Measurements from ENCODE around the gene COL25A1.
"Not testable (repeated sequence)": the region's sequence is repeated elsewhere in the genome, so short reads cannot be mapped to it uniquely, and the experiment has no call there.

The COL25A1 gene

GRCh38 chr4:109113521-109113920 lies 188.9 kb downstream of the COL25A1 start:
- DNase-seq = no peak

GRCh38 chr4:109111031-109111430 lies 191.4 kb downstream of the COL25A1 start:
- DNase-seq = no peak

GRCh38 chr4:109108215-109108614 lies 194.2 kb downstream of the COL25A1 start:
- DNase-seq = not testable (repeated sequence)

GRCh38 chr4:109094056-109094455 lies 208.4 kb downstream of the COL25A1 start:
- DNase-seq = no peak

- DNase-seq = no peak
These were observed 210.6 kb downstream of the COL25A1 start for GRCh38 chr4:109091727-109092409.

GRCh38 chr4:109083911-109084310 lies 218.5 kb downstream of the COL25A1 start:
- DNase-seq = no peak

- DNase-seq = no peak
These were observed 222.7 kb downstream of the COL25A1 start for GRCh38 chr4:109079731-109080130.

- DNase-seq = no peak
These were observed 223.3 kb downstream of the COL25A1 start for GRCh38 chr4:109079201-109079600.

GRCh38 chr4:109078724-109079123 lies 223.7 kb downstream of the COL25A1 start:
- no peak for DNase-seq

- DNase-seq = no peak
These were observed 225.0 kb downstream of the COL25A1 start for GRCh38 chr4:109077505-109077904.

GRCh38 chr4:109076709-109077108 lies 225.7 kb downstream of the COL25A1 start:
- not testable (repeated sequence) for DNase-seq

GRCh38 chr4:109075621-109076020 lies 226.8 kb downstream of the COL25A1 start:
- DNase-seq = no peak

GRCh38 chr4:109072595-109072994 lies 229.9 kb downstream of the COL25A1 start:
- DNase-seq = no peak

GRCh38 chr4:109070677-109071076 lies 231.8 kb downstream of the COL25A1 start:
- not testable (repeated sequence) for DNase-seq

GRCh38 chr4:109067508-109068235 lies 234.8 kb downstream of the COL25A1 start:
- DNase-seq = no peak

GRCh38 chr4:109065006-109065405 lies 237.5 kb downstream of the COL25A1 start:
- DNase-seq = no peak

GRCh38 chr4:109053257-109053656 lies 249.2 kb downstream of the COL25A1 start:
- DNase-seq = no peak

- DNase-seq = no peak
These were observed 249.6 kb downstream of the COL25A1 start for GRCh38 chr4:109052821-109053220.

- DNase-seq = no peak
These were observed 251.4 kb downstream of the COL25A1 start for GRCh38 chr4:109051054-109051453.

- no peak for DNase-seq
These were observed 252.5 kb downstream of the COL25A1 start for GRCh38 chr4:109049926-109050325.

- DNase-seq = no peak
These were observed 255.8 kb downstream of the COL25A1 start for GRCh38 chr4:109046471-109047201.

GRCh38 chr4:109044431-109044830 lies 258.0 kb downstream of the COL25A1 start:
- no peak for DNase-seq

GRCh38 chr4:109043286-109043685 lies 259.2 kb downstream of the COL25A1 start:
- no peak for DNase-seq
